Fibroblast of lung (primary cell): ENCODE results near the gene UQCRH.
"Not testable (repeated sequence)": the region's sequence is repeated elsewhere in the genome, so short reads cannot be mapped to it uniquely, and the experiment has no call there.

Experiments used
- CTCF ChIP-seq, 2 donors: IDR thresholded peaks in 1 of 2; conservative IDR thresholded peaks in 1 of 2; 1 replicate in 1 of 2; 2 replicates in 1 of 2; pipeline ENCODE4 v1.5.1; 2011 to 2012; ENCODE audit warnings: low read length in 2 of 2, control low read depth in 1 of 2, inconsistent platforms in 1 of 2, low read depth in 1 of 2, mild to moderate bottlenecking in 1 of 2
- EZH2 ChIP-seq: IDR thresholded peaks from 2 replicates; pipeline ENCODE4 v1.5.1; 2012; ENCODE audit warnings: low read length, control low read depth, mild to moderate bottlenecking; ENCODE audit errors: missing control alignments

- not testable (repeated sequence) for TF ChIP-seq EZH2; CTCF (conservative IDR thresholded peaks at IDR 0.05 in 1 of 2, IDR thresholded peaks at IDR 0.05 in 1 of 2; ENCODE audit: low read depth in 1 of 2, low read length in 2 of 2)
Measured at GRCh38 chr1:46355920-46356319, 52.4 kb downstream of the UQCRH start.
